ENCODE data around the gene MAN2B1. TPM values are rescaled to one million over a fixed set of nuclear protein-coding genes. Genes with fewer than 3 reads are reported as not detected.

The MAN2B1 gene
- total and polyA plus RNA-seq, 3 experiments from 2014 or later: 76.4 to 85.3 (median 83.8) TPM

DNA sequence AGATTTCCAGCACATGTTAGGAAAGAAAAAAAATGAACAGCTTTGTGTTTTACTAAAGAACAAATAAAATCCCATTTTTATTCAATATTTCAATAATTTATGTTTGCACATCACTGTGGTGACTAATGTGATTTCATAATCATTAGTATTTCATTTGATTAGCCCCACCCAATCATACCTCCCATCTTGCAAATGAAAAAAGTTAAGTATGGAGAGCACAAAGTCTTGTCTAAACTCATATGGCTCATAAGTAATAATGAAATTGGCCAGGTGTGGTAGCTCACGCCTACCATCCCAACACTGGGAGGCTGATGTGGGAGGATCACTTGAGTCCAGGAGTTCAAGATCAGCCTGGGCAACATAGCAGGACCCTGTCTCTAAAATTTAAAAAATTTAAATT is 59.7 kb downstream of the MAN2B1 start:
- H3K27ac Mint-ChIP-seq: no peak overlapping the region
- H3K4me1 ChIP-seq (ENCODE audit: insufficient read depth, low read length): peaks cover 30% of the 10 kb centered on the region
- H3K9me3 ChIP-seq (ENCODE audit: low read length): no peaks in the 10 kb centered on the region
- peaks cover 0 to 1% (median 0%) of the 10 kb centered on the region in 5 donors for H3K9me3 Mint-ChIP-seq
- H3K4me3 ChIP-seq (ENCODE audit: low read length): no peak overlapping the region
- no peaks in the 10 kb centered on the region for H3K27me3 ChIP-seq (ENCODE audit: insufficient read depth, low read length, poor library complexity, severe bottlenecking)
- POLR2A ChIA-PET: no interaction called here
- H3K36me3 Mint-ChIP-seq: peaks cover 0 to 44% (median 3%) of the 10 kb centered on the region in 3 donors
- no peak overlapping the region for H3K4me3 Mint-ChIP-seq
- H3K27ac ChIP-seq (ENCODE audit: low read depth, low read length): no peak overlapping the region
- CTCF ChIA-PET: no interaction called here
- H3K36me3 ChIP-seq (ENCODE audit: insufficient read depth, low read length): no peaks in the 10 kb centered on the region
- no peak for DNase-seq
- no peaks in the 10 kb centered on the region for H3K27me3 Mint-ChIP-seq
- H3K4me1 Mint-ChIP-seq: peaks cover 21 to 57% (median 39%) of the 10 kb centered on the region in 3 donors

DNA sequence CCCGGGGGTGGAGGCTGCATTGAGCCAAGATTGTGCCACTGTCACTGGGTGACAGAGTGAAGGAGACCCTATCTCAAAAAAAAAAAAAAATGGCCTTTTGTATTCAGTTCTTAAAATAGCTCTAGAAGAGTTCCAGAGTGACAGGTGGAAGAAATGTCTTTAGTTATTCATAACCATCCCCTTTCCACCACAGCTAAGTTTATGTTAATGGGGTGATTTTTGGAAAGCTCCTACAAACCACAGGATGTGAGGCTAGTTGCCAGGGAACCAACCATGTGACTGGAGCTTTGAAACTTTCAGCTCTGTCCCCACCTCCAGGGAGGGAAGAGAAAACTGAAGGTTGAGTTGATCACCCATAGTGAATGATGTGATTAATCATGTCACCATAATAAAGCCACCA is 62.8 kb downstream of the MAN2B1 start:
- Histone ChIP-seq H3K4me3 (ENCODE audit: low read length) (no peak overlapping the region), H3K9me3 (ENCODE audit: low read length) (no peaks in the 10 kb centered on the region), H3K27me3 (ENCODE audit: insufficient read depth, low read length, poor library complexity, severe bottlenecking) (no peaks in the 10 kb centered on the region), H3K27ac (ENCODE audit: low read depth, low read length) (no peak overlapping the region), H3K36me3 (ENCODE audit: insufficient read depth, low read length) (no peaks in the 10 kb centered on the region), H3K4me1 (ENCODE audit: insufficient read depth, low read length) (peaks cover 12% of the 10 kb centered on the region)
- H3K4me3 Mint-ChIP-seq: peak overlapping the region in 2 of 7 donors; percentile 37 to 40
- CTCF ChIA-PET: interaction anchor here (1.2 to 2.0 kb wide), 4 partner anchors 10 to 39 kb away, joined by 3 to 5 read pairs (median 4); no protein-coding TSS in a partner anchor
- H3K4me1 Mint-ChIP-seq: peaks cover 4 to 32% (median 15%) of the 10 kb centered on the region in 3 donors
- no peaks in the 10 kb centered on the region for H3K27me3 Mint-ChIP-seq
- peaks cover 0 to 1% (median 0%) of the 10 kb centered on the region in 5 donors for H3K9me3 Mint-ChIP-seq
- peaks cover 0 to 40% (median 2%) of the 10 kb centered on the region in 3 donors for H3K36me3 Mint-ChIP-seq
- peak overlapping the region in 7 of 8 donors; percentile 39 to 76 (median 54) for H3K27ac Mint-ChIP-seq
- POLR2A ChIA-PET: interaction anchor here (0.7 to 1.3 kb wide), 3 partner anchors 10 to 119 kb away, joined by 3 to 4 read pairs (median 3); a partner anchor contains a TSS
- peak in 3 of 5 donors; percentile 30 to 54 (median 52) for DNase-seq

DNA sequence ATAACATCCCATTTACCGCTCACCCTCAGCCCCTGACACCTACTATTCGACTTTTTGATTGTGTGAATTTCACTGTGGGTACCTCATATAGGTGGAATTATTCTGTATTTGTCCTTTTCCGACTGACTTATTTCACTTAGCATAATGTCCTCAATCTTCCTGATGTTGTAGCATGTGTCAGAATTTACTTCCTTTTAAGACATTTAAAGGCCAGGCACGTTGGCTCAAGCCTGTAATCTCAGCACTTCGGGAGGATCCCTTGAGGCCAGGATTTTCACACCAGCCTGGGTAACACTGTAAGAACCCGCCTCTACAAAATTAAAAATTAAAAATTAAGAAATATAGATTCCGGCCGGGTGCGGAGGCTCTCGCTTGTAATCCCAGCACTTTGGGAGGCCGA is 68.9 kb downstream of the MAN2B1 start:
- peaks cover 0 to 42% (median 10%) of the 10 kb centered on the region in 3 donors for H3K36me3 Mint-ChIP-seq
- H3K27ac ChIP-seq (ENCODE audit: low read depth, low read length): no peak overlapping the region
- peaks cover 0 to 12% (median 7%) of the 10 kb centered on the region in 3 donors for H3K4me1 Mint-ChIP-seq
- CTCF ChIA-PET: no interaction called here
- H3K4me1 ChIP-seq (ENCODE audit: insufficient read depth, low read length): no peaks in the 10 kb centered on the region
- H3K36me3 ChIP-seq (ENCODE audit: insufficient read depth, low read length): no peaks in the 10 kb centered on the region
- POLR2A ChIA-PET: no interaction called here
- no peaks in the 10 kb centered on the region for H3K27me3 Mint-ChIP-seq
- H3K27ac Mint-ChIP-seq: peak overlapping the region in 1 of 8 donors; percentile 43
- H3K9me3 Mint-ChIP-seq: peaks cover 0 to 1% (median 0%) of the 10 kb centered on the region in 5 donors
- DNase-seq: no peak
- no peaks in the 10 kb centered on the region for H3K9me3 ChIP-seq (ENCODE audit: low read length)
- no peaks in the 10 kb centered on the region for H3K27me3 ChIP-seq (ENCODE audit: insufficient read depth, low read length, poor library complexity, severe bottlenecking)
- no peak overlapping the region for H3K4me3 Mint-ChIP-seq
- H3K4me3 ChIP-seq (ENCODE audit: low read length): no peak overlapping the region

GRCh38 chr19:12596927-12597548 is 69.5 kb downstream of the MAN2B1 start:
- Mint-ChIP-seq H3K4me3 (no peak overlapping the region), H3K27ac (peak overlapping the region in 1 of 8 donors; percentile 43), H3K4me1 (peaks cover 0 to 6% (median 1%) of the 10 kb centered on the region in 3 donors), H3K27me3 (no peaks in the 10 kb centered on the region), H3K36me3 (peaks cover 0 to 38% (median 10%) of the 10 kb centered on the region in 3 donors), H3K9me3 (peaks cover 0 to 1% (median 0%) of the 10 kb centered on the region in 5 donors)
- Histone ChIP-seq H3K36me3 (ENCODE audit: insufficient read depth, low read length) (no peaks in the 10 kb centered on the region), H3K9me3 (ENCODE audit: low read length) (no peaks in the 10 kb centered on the region), H3K27ac (ENCODE audit: low read depth, low read length) (no peak overlapping the region), H3K27me3 (ENCODE audit: insufficient read depth, low read length, poor library complexity, severe bottlenecking) (no peaks in the 10 kb centered on the region), H3K4me1 (ENCODE audit: insufficient read depth, low read length) (no peaks in the 10 kb centered on the region), H3K4me3 (ENCODE audit: low read length) (no peak overlapping the region)
- no peak for DNase-seq
- ChIA-PET CTCF (interaction anchor here (0.8 kb wide), 1 partner anchor 11 kb away, joined by 3 read pairs; no protein-coding TSS in a partner anchor), POLR2A (no interaction called here)

Other genes with a start within 250 kb of the MAN2B1 start
- gene ZNF443, start 225.7 kb downstream of the MAN2B1 start, total RNA-seq: 1 to 10 TPM; 4.2 to 4.6 TPM
- gene ZNF443, start 225.7 kb downstream of the MAN2B1 start, polyA plus RNA-seq: 2.5 TPM
- 1 to 10 TPM; 2.5 TPM for gene ZNF709, start 181.9 kb downstream of the MAN2B1 start, total RNA-seq
- 1.1 TPM for gene ZNF709, start 181.9 kb downstream of the MAN2B1 start, polyA plus RNA-seq
- gene ZNF564, start 115.3 kb downstream of the MAN2B1 start, total RNA-seq: 1 to 10 TPM; 7.4 to 8.0 TPM
- gene ZNF564, start 115.3 kb downstream of the MAN2B1 start, polyA plus RNA-seq: 16.7 TPM
- gene ZNF490, start 55.9 kb downstream of the MAN2B1 start, total RNA-seq: 1 to 10 TPM; 8.0 to 8.4 TPM
- gene ZNF490, start 55.9 kb downstream of the MAN2B1 start, polyA plus RNA-seq: 6.9 TPM
- gene ZNF791, start 55.8 kb downstream of the MAN2B1 start, total RNA-seq: 10 to 100 TPM; 23.6 to 23.8 TPM
- 21.3 TPM for gene ZNF791, start 55.8 kb downstream of the MAN2B1 start, polyA plus RNA-seq
- gene WDR83, start 65 bp upstream of the MAN2B1 start, total RNA-seq: 10 to 100 TPM; 18.8 to 19.9 TPM
- 13.1 TPM for gene WDR83, start 65 bp upstream of the MAN2B1 start, polyA plus RNA-seq
- 100 to 1,000 TPM; 113 to 116 TPM for gene DHPS, start 15.1 kb upstream of the MAN2B1 start, total RNA-seq
- 91.8 TPM for gene DHPS, start 15.1 kb upstream of the MAN2B1 start, polyA plus RNA-seq
- gene GNG14, start 21.3 kb upstream of the MAN2B1 start, total RNA-seq: not detected
- gene GNG14, start 21.3 kb upstream of the MAN2B1 start, polyA plus RNA-seq: not detected
- 1 to 10 TPM; 7.9 to 8.1 TPM for gene FBXW9, start 29.9 kb upstream of the MAN2B1 start, total RNA-seq
- 5.9 TPM for gene FBXW9, start 29.9 kb upstream of the MAN2B1 start, polyA plus RNA-seq
- 100 to 1,000 TPM; 148 TPM for gene TNPO2, start 57.2 kb upstream of the MAN2B1 start, total RNA-seq
- gene TNPO2, start 57.2 kb upstream of the MAN2B1 start, polyA plus RNA-seq: 3.4 TPM
- gene TRIR, start 67.9 kb upstream of the MAN2B1 start, total RNA-seq: 100 to 1,000 TPM; 243 to 247 TPM
- 248 TPM for gene TRIR, start 67.9 kb upstream of the MAN2B1 start, polyA plus RNA-seq
- gene GET3, start 70.8 kb upstream of the MAN2B1 start, total RNA-seq: 100 to 1,000 TPM in 1 of 2 experiments, 10 to 100 TPM in 1; 96.9 to 101 TPM
- gene GET3, start 70.8 kb upstream of the MAN2B1 start, polyA plus RNA-seq: 72.5 TPM
- gene BEST2, start 85.0 kb upstream of the MAN2B1 start, total RNA-seq: not detected
- gene BEST2, start 85.0 kb upstream of the MAN2B1 start, polyA plus RNA-seq: not detected
- 10 to 100 TPM in 1 of 2 experiments, 1 to 10 TPM in 1; 9.8 to 11.4 TPM for gene HOOK2, start 108.8 kb upstream of the MAN2B1 start, total RNA-seq
- gene HOOK2, start 108.8 kb upstream of the MAN2B1 start, polyA plus RNA-seq: 2.9 TPM
- gene JUNB, start 124.7 kb upstream of the MAN2B1 start, total RNA-seq: 100 to 1,000 TPM; 249 to 259 TPM
- 1,529 TPM for gene JUNB, start 124.7 kb upstream of the MAN2B1 start, polyA plus RNA-seq
- 100 to 1,000 TPM; 183 to 184 TPM for gene PRDX2, start 135.1 kb upstream of the MAN2B1 start, total RNA-seq
- 257 TPM for gene PRDX2, start 135.1 kb upstream of the MAN2B1 start, polyA plus RNA-seq
- 10 to 100 TPM; 24.6 to 31.0 TPM for gene THSD8, start 135.3 kb upstream of the MAN2B1 start, total RNA-seq
- gene THSD8, start 135.3 kb upstream of the MAN2B1 start, polyA plus RNA-seq: not detected
- 10 to 100 TPM; 51.5 to 62.4 TPM for gene RNASEH2A, start 139.8 kb upstream of the MAN2B1 start, total RNA-seq
- gene RNASEH2A, start 139.8 kb upstream of the MAN2B1 start, polyA plus RNA-seq: 24.1 TPM
- not detected for gene RTBDN, start 167.8 kb upstream of the MAN2B1 start, total RNA-seq
- not detected for gene RTBDN, start 167.8 kb upstream of the MAN2B1 start, polyA plus RNA-seq
- under 1 TPM; 0.24 to 0.38 TPM for gene MAST1, start 171.8 kb upstream of the MAN2B1 start, total RNA-seq
- 1.2 TPM for gene MAST1, start 171.8 kb upstream of the MAN2B1 start, polyA plus RNA-seq
- gene DNASE2, start 214.7 kb upstream of the MAN2B1 start, total RNA-seq: 10 to 100 TPM; 20.7 to 22.4 TPM
- 61.6 TPM for gene DNASE2, start 214.7 kb upstream of the MAN2B1 start, polyA plus RNA-seq
- gene KLF1, start 220.5 kb upstream of the MAN2B1 start, total RNA-seq: under 1 TPM; 0.84 to 0.90 TPM
- not detected for gene KLF1, start 220.5 kb upstream of the MAN2B1 start, polyA plus RNA-seq
- gene GCDH, start 224.4 kb upstream of the MAN2B1 start, total RNA-seq: 10 to 100 TPM; 59.4 to 60.1 TPM
- gene GCDH, start 224.4 kb upstream of the MAN2B1 start, polyA plus RNA-seq: 19.7 TPM